Neural progenitor cell (in vitro differentiated cells): ENCODE data around the gene TBC1D9B.

Experiments
- EZH2 ChIP-seq: fragments of 200-600 bp; sonication (generic); IDR thresholded peaks from 2 replicates; pipeline ENCODE4 v1.6.1; 2017; ENCODE audit warnings: antibody characterized with exemption, mild to moderate bottlenecking, moderate library complexity
- EZH2phosphoT487 ChIP-seq: fragments of 200-600 bp; sonication (generic); IDR thresholded peaks from 2 replicates; pipeline ENCODE4 v1.6.1; 2017; ENCODE audit warnings: antibody characterized with exemption
- TF ChIP-seq, protein P1 (sequence below): fragments of 200-600 bp; sonication (generic); IDR thresholded peaks from 2 replicates; pipeline ENCODE4 v1.5.1; 2017; ENCODE audit warnings: antibody characterized with exemption, mild to moderate bottlenecking

DNA sequence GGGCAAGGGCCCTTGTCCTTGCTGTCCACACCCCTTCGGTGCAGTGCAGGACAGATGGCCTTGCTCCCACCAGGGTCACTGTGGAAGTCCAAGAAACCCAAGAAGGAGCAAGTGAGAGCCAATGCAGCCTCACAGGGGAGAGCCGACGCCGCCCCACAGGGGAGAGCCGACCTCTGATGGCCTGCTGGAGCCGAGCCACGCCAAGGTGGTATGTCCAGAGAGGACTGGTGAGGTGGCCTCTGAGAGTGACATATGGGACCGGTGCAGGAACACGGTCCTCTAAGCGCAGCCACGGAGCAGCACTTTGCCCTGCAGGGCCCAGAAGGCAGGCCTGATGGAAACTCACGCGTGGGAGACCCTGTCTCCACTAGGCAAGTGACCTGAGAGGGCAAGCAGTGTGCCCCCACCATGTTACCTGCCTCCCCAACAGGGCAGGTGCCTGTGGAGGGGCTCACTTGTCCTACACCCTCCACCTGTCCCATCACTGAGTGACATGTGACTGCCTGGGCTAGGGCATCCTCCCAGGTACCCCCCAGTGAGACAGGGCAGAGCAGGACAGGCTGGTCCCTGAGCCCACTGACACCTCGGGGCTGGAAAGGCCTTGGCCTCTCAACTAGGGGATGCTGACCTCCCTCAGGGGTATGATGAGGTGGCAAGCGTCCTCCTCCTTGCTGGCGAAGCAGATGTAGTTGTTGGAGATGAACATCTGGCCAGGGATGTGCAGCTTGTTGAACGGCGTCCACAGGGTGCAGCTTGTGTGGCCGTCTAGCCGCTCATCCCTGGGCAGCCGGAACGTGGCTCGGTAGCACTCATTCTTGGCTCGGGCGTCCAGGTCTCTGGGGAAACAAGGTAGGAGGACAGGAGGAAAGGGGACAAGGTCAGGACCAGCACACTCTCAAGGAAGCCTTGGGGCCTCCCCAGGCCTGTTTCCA, 16.7 kb downstream of the TBC1D9B start:
- no peak for TF ChIP-seq EZH2
- TF ChIP-seq, protein P1, sequence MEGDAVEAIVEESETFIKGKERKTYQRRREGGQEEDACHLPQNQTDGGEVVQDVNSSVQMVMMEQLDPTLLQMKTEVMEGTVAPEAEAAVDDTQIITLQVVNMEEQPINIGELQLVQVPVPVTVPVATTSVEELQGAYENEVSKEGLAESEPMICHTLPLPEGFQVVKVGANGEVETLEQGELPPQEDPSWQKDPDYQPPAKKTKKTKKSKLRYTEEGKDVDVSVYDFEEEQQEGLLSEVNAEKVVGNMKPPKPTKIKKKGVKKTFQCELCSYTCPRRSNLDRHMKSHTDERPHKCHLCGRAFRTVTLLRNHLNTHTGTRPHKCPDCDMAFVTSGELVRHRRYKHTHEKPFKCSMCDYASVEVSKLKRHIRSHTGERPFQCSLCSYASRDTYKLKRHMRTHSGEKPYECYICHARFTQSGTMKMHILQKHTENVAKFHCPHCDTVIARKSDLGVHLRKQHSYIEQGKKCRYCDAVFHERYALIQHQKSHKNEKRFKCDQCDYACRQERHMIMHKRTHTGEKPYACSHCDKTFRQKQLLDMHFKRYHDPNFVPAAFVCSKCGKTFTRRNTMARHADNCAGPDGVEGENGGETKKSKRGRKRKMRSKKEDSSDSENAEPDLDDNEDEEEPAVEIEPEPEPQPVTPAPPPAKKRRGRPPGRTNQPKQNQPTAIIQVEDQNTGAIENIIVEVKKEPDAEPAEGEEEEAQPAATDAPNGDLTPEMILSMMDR: no peak
- TF ChIP-seq EZH2phosphoT487: no peak
